Sigmoid colon (tissue), 4 donors: Measurements from ENCODE around the gene PPP2R5A.

ENCODE experiments used
- CTCF ChIP-seq, 4 experiments: fragments of 450-650 bp in 3 of 4; fragments of 200-600 bp in 1 of 4; IDR thresholded peaks; one replicate each; pipeline ENCODE4 v1.5.1; 2016 to 2019; ENCODE audit warnings: antibody characterized with exemption in 4 of 4, mild to moderate bottlenecking in 3 of 4, moderate library complexity in 2 of 4
- EP300 ChIP-seq, 4 donors: sonication (generic); formaldehyde crosslinking; IDR thresholded peaks; one replicate each; pipeline ENCODE4 v1.6.1; 2017; ENCODE audit warnings: antibody characterized with exemption in 4 of 4
- POLR2A ChIP-seq, 2 donors: fragments of 450-650 bp; IDR thresholded peaks; one replicate each; pipeline ENCODE4 v1.6.1; 2016; ENCODE audit warnings: antibody characterized with exemption in 2 of 2, mild to moderate bottlenecking in 2 of 2, moderate library complexity in 2 of 2

- no peak for TF ChIP-seq EP300 (IDR thresholded peaks at IDR 0.05)
- no peak for TF ChIP-seq CTCF (IDR thresholded peaks at IDR 0.05)
- TF ChIP-seq POLR2A (IDR thresholded peaks at IDR 0.05) = no peak
Observed at GRCh38 chr1:212396638-212397037, 111.4 kb downstream of the PPP2R5A start.
